HUES48 (cell line): Measurements from ENCODE around the gene RARG.

Experiments
- H3K27ac ChIP-seq: one replicate; pipeline ENCODE4 v1.7.0; 2013; ENCODE audit warnings: low read depth, low read length, inconsistent platforms
- H3K27me3 ChIP-seq: 2 replicates; pipeline ENCODE4 v1.6.1; 2013; ENCODE audit warnings: mild to moderate bottlenecking, low read length; ENCODE audit not compliant: control insufficient read depth, insufficient read depth
- H3K36me3 ChIP-seq: 2 replicates; pipeline ENCODE4 v1.6.1; 2013; ENCODE audit warnings: low read length; ENCODE audit not compliant: control insufficient read depth, insufficient read depth
- H3K4me1 ChIP-seq: 2 replicates; pipeline ENCODE4 v1.6.1; 2013; ENCODE audit warnings: mild to moderate bottlenecking, low read length; ENCODE audit not compliant: control insufficient read depth, insufficient read depth
- H3K4me3 ChIP-seq: 2 replicates; pipeline ENCODE4 v1.5.1; 2013; ENCODE audit warnings: mild to moderate bottlenecking, low read depth, low read length
- H3K9ac ChIP-seq: 2 replicates; pipeline ENCODE4 v1.6.1; 2013; ENCODE audit warnings: mild to moderate bottlenecking, low read depth, low read length, moderate library complexity
- H3K9me3 ChIP-seq: 2 replicates; pipeline ENCODE4 v1.6.1; 2013; ENCODE audit warnings: low read length; ENCODE audit not compliant: control insufficient read depth, insufficient read depth

RARG gene

GRCh38 chr12:53241623-53242412 lies 9.8 kb upstream of the RARG start:
- no peaks in the 10 kb centered on the region for H3K9me3 ChIP-seq

GRCh38 chr12:53239643-53240258 lies 7.7 kb upstream of the RARG start:
- peaks cover 41% of the 10 kb centered on the region for H3K4me1 ChIP-seq
- no peaks in the 10 kb centered on the region for H3K36me3 ChIP-seq
- H3K4me3 ChIP-seq = no peak overlapping the region
- no peak overlapping the region for H3K9ac ChIP-seq
- H3K9me3 ChIP-seq = no peaks in the 10 kb centered on the region
- no peak overlapping the region for H3K27ac ChIP-seq
- no peaks in the 10 kb centered on the region; the same call in 1 of the 2 replicates for H3K27me3 ChIP-seq

More at GRCh38 chr12:53241623-53242412, 9.8 kb upstream of the RARG start:
- Histone ChIP-seq H3K27me3 (no peaks in the 10 kb centered on the region; the same call in 1 of the 2 replicates), H3K4me1 (peaks cover 21% of the 10 kb centered on the region), H3K36me3 (no peaks in the 10 kb centered on the region), H3K4me3 (no peak overlapping the region), H3K27ac (no peak overlapping the region), H3K9ac (no peak overlapping the region)

GRCh38 chr12:53236443-53237111 lies 4.6 kb upstream of the RARG start:
- H3K27ac ChIP-seq = peak overlapping the region; percentile 72
- H3K4me3 ChIP-seq = no peak overlapping the region
- H3K4me1 ChIP-seq = peaks cover 48% of the 10 kb centered on the region

GRCh38 chr12:53235742-53236442 lies 3.9 kb upstream of the RARG start:
- H3K27me3 ChIP-seq = no peaks in the 10 kb centered on the region; the same call in 1 of the 2 replicates
- H3K9me3 ChIP-seq = no peaks in the 10 kb centered on the region
- H3K4me3 ChIP-seq = no peak overlapping the region
- H3K27ac ChIP-seq = peak overlapping the region; percentile 72
- no peak overlapping the region for H3K9ac ChIP-seq
- peaks cover 51% of the 10 kb centered on the region for H3K4me1 ChIP-seq
- no peaks in the 10 kb centered on the region for H3K36me3 ChIP-seq

More at GRCh38 chr12:53236443-53237111, 4.6 kb upstream of the RARG start:
- Histone ChIP-seq H3K36me3 (no peaks in the 10 kb centered on the region), H3K9ac (no peak overlapping the region), H3K9me3 (no peaks in the 10 kb centered on the region), H3K27me3 (no peaks in the 10 kb centered on the region)

GRCh38 chr12:53235164-53235563 lies 3.2 kb upstream of the RARG start:
- Histone ChIP-seq H3K27ac (peak overlapping the region; percentile 72), H3K9me3 (no peaks in the 10 kb centered on the region), H3K4me1 (peaks cover 52% of the 10 kb centered on the region), H3K27me3 (no peaks in the 10 kb centered on the region; the same call in 1 of the 2 replicates), H3K9ac (no peak overlapping the region), H3K4me3 (no peak overlapping the region), H3K36me3 (no peaks in the 10 kb centered on the region)

DNA sequence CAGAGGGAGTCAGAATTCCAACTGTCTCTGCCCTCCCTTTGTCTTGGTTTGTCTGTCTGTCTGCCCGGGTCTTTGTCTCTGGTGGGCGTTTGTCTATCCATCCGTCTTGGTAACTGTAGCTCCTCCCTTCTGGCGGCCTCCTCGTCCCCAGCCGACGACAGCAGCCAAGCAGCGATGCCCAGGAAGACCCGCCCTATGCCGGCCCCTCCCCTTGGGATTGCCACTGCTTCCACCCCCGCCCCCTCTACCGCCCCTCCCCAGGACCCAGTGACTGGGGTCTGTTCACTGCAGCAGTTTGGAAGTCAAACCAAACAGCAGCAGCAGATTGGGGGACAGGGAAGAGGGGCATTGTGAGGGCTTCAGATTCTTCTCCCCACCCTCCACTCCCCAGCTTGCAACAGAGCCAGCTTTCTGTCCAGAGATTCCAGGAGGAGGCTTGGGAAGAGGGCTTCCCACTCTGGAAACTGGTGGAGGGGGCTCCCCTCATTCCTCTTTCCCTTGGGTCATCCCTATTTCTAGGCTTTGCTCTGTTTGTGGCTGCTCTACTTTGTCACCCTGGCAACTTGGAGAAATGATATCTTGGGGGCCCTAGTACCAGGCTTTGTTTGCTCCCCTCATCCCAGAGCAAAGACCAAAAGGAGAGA lies 2.4 kb upstream of the RARG start:
- H3K9me3 ChIP-seq = no peaks in the 10 kb centered on the region
- no peak overlapping the region for H3K9ac ChIP-seq
- H3K27ac ChIP-seq = peak overlapping the region; percentile 48
- H3K4me3 ChIP-seq = peak overlapping the region; percentile 17; the same call in 1 of the 2 replicates
- no peaks in the 10 kb centered on the region for H3K36me3 ChIP-seq
- H3K4me1 ChIP-seq = peaks cover 60% of the 10 kb centered on the region
- no peaks in the 10 kb centered on the region; the same call in 1 of the 2 replicates for H3K27me3 ChIP-seq

DNA sequence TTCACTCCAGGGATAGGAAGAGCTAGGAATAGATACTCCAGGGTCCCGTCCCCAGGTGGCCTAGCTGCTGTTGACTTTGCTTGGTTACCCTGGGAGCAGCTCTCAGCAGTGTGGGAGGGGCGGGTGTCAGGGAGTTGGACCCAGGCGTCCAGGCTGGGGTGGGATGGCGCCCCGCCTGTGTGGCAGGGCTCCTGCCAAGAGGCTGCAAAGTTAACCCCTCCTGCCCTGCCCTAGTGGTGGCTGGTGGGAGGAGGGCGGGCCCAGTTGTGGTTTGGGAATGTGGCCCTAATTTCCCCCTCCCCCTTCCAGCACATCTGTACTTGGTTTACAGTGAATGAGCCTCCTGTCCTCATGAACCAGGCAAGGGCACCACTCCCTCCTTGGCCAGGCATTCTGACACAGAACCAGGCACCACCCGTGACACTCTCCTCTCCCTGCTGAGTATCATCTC lies 1.7 kb upstream of the RARG start:
- Histone ChIP-seq H3K27me3 (no peaks in the 10 kb centered on the region; the same call in 1 of the 2 replicates), H3K4me3 (peak overlapping the region; percentile 63; the same call in 1 of the 2 replicates), H3K36me3 (no peaks in the 10 kb centered on the region), H3K9me3 (no peaks in the 10 kb centered on the region), H3K27ac (peak overlapping the region; percentile 48), H3K9ac (no peak overlapping the region; the same call in 1 of the 2 replicates), H3K4me1 (peaks cover 60% of the 10 kb centered on the region)

DNA sequence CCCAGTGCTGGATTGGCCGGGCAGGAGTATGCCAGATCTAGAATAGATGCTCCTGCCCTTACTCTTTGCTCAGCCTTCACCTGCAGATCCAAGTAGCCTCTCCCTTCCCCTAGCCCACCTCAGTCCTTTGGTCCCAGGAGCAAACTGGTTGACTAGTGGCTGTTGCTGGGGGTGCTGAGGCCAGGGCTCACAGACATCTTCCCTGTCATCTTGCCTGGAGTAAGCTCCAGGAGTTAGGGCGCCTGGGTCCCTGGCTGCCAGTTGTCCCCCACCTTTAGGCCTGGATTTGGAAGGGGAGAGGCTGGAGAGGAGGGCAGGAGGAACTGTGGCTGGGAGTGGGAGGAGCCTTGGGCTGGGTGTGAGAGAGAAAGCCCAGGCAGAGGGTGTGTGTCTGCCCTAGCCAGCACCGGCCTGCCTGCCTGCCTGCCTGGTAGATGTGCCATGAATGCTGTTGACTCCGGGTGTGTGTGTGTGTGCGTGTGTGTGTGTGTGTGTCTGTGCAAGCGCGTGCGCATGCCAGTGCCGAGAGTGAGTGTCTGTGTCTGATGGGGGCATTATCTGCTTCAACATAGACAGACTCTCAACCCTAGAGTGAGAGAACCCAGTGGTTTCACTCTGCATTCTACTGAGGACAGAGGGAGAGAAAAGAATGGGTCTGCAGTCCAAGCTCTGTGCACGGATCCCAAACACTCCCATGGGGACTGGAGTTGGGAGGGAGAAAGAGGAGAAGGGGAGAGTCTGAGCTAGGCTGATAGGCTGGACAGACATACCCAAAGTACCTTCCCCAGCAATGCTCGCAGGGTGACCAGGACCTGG lies 845 bp upstream of the RARG start:
- H3K4me3 ChIP-seq = peak overlapping the region; percentile 63
- peak overlapping the region; percentile 48 for H3K27ac ChIP-seq
- H3K9me3 ChIP-seq = no peaks in the 10 kb centered on the region
- H3K27me3 ChIP-seq = no peaks in the 10 kb centered on the region; the same call in 1 of the 2 replicates
- H3K4me1 ChIP-seq = peaks cover 60% of the 10 kb centered on the region
- H3K9ac ChIP-seq = no peak overlapping the region
- no peaks in the 10 kb centered on the region for H3K36me3 ChIP-seq

DNA sequence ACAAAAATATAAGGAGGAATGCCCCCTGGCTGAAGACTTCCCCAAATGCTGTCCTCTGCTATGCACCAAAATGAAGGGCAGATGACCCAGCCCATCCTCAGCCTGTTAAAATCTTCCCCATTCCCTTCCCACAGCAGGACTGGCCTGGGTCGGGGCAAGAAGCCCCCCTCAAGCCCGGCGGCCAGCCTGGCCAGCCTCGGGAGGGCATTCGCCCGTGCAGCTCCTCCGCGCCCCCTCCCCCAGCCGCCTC lies 413 bp downstream of the RARG start:
- Histone ChIP-seq H3K27ac (no peak overlapping the region), H3K36me3 (peaks cover 5% of the 10 kb centered on the region; the same call in 1 of the 2 replicates), H3K4me3 (peak overlapping the region; percentile 70), H3K9ac (no peak overlapping the region; the same call in 1 of the 2 replicates), H3K27me3 (no peaks in the 10 kb centered on the region; the same call in 1 of the 2 replicates), H3K4me1 (peaks cover 58% of the 10 kb centered on the region), H3K9me3 (no peaks in the 10 kb centered on the region)
